H1 (cell line): ENCODE measurements around the gene SCAP.

Source experiments
- ASH2L ChIP-seq: fragments of 200-600, 300-600 bp; sonication (generic); IDR thresholded peaks from one replicate; pipeline ENCODE4 v1.7.1; 2017; ENCODE audit warnings: low read length
- EP300 ChIP-seq, 2 experiments: IDR thresholded peaks; 1 replicate in 1 of 2; 2 replicates in 1 of 2; pipeline ENCODE4 v1.6.1; 2011 to 2012; ENCODE audit warnings: low read depth in 2 of 2, low read length in 2 of 2, mild to moderate bottlenecking in 2 of 2, borderline replicate concordance in 1 of 2, inconsistent platforms in 1 of 2, moderate library complexity in 1 of 2
- EZH2 ChIP-seq: fragments of 200-600 bp; sonication (generic); IDR thresholded peaks from 2 replicates; pipeline ENCODE4 v1.7.1; 2012; ENCODE audit warnings: low read depth, mild to moderate bottlenecking, moderate library complexity, low read length, inconsistent platforms; ENCODE audit not compliant: severe bottlenecking
- FOSL1 ChIP-seq: IDR thresholded peaks from 2 replicates; pipeline ENCODE4 v1.6.1; 2011; ENCODE audit warnings: mild to moderate bottlenecking, low read depth, low read length, moderate library complexity; ENCODE audit not compliant: insufficient read depth
- POLR2A ChIP-seq, 2 experiments: IDR thresholded peaks; 1 replicate in 1 of 2; 2 replicates in 1 of 2; pipeline ENCODE4 v1.6.1; 2011; ENCODE audit warnings: low read depth in 2 of 2, low read length in 2 of 2, mild to moderate bottlenecking in 2 of 2; ENCODE audit errors: control extremely low read depth in 1 of 2
- RFX5 ChIP-seq: IDR thresholded peaks from 2 replicates; pipeline ENCODE4 v1.6.1; 2011; ENCODE audit warnings: low read depth, low read length, improper control_type of control experiment, borderline replicate concordance
- SUZ12 ChIP-seq: fragments of 200-600 bp; sonication (generic); IDR thresholded peaks from 2 replicates; pipeline ENCODE4 v1.6.1; 2012; ENCODE audit warnings: mild to moderate bottlenecking, inconsistent platforms, low read length, moderate library complexity, mixed read lengths
- YY1 ChIP-seq: IDR thresholded peaks from 2 replicates; pipeline ENCODE4 v1.6.1; 2011; ENCODE audit warnings: low read depth, mild to moderate bottlenecking, low read length
- TF ChIP-seq, protein P1 (sequence below), 3 experiments: IDR thresholded peaks; 1 replicate in 2 of 3; 2 replicates in 1 of 3; pipeline versions ENCODE4 v1.5.1 to v1.6.1; 2011; ENCODE audit warnings: low read length in 3 of 3, mild to moderate bottlenecking in 3 of 3, inconsistent platforms in 2 of 3, low read depth in 1 of 3, moderate library complexity in 1 of 3; ENCODE audit not compliant: insufficient read depth in 1 of 3; ENCODE audit errors: control extremely low read depth in 1 of 3

DNA sequence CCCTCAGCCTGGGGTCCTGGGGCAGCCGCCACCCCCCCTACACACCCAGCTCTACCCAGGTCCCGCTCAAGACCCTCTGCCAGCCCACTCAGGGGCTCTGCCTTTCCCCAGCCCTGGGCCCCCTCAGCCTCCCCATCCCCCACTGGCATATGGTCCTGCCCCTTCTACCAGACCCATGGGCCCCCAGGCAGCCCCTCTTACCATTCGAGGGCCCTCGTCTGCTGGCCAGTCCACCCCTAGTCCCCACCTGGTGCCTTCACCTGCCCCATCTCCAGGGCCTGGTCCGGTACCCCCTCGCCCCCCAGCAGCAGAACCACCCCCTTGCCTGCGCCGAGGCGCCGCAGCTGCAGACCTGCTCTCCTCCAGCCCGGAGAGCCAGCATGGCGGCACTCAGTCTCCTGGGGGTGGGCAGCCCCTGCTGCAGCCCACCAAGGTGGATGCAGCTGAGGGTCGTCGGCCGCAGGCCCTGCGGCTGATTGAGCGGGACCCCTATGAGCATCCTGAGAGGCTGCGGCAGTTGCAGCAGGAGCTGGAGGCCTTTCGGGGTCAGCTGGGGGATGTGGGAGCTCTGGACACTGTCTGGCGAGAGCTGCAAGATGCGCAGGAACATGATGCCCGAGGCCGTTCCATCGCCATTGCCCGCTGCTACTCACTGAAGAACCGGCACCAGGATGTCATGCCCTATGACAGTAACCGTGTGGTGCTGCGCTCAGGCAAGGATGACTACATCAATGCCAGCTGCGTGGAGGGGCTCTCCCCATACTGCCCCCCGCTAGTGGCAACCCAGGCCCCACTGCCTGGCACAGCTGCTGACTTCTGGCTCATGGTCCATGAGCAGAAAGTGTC, 64.7 kb downstream of the SCAP start:
- no peak for TF ChIP-seq RFX5
- no peak for TF ChIP-seq EP300 (IDR thresholded peaks at IDR 0.05; ENCODE audit: borderline replicate concordance in 1 of 2, low read depth in 2 of 2, low read length in 2 of 2)
- TF ChIP-seq FOSL1: no peak
- TF ChIP-seq ASH2L: no peak
- no peak; a peak in 1 of 3 replicates for TF ChIP-seq POLR2A (IDR thresholded peaks at IDR 0.05; ENCODE audit: control extremely low read depth in 1 of 2, low read depth in 2 of 2, low read length in 2 of 2)
- no peak for TF ChIP-seq YY1
- TF ChIP-seq, protein P1, sequence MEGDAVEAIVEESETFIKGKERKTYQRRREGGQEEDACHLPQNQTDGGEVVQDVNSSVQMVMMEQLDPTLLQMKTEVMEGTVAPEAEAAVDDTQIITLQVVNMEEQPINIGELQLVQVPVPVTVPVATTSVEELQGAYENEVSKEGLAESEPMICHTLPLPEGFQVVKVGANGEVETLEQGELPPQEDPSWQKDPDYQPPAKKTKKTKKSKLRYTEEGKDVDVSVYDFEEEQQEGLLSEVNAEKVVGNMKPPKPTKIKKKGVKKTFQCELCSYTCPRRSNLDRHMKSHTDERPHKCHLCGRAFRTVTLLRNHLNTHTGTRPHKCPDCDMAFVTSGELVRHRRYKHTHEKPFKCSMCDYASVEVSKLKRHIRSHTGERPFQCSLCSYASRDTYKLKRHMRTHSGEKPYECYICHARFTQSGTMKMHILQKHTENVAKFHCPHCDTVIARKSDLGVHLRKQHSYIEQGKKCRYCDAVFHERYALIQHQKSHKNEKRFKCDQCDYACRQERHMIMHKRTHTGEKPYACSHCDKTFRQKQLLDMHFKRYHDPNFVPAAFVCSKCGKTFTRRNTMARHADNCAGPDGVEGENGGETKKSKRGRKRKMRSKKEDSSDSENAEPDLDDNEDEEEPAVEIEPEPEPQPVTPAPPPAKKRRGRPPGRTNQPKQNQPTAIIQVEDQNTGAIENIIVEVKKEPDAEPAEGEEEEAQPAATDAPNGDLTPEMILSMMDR (IDR thresholded peaks at IDR 0.05; ENCODE audit: control extremely low read depth in 1 of 3, insufficient read depth in 1 of 3, low read depth in 1 of 3, low read length in 3 of 3): no peak
- no peak for TF ChIP-seq SUZ12
- TF ChIP-seq EZH2: no peak
